Ascending aorta (tissue), 2 donors: ENCODE data around the gene HVCN1. TPM values are rescaled to one million over a fixed set of nuclear protein-coding genes. Genes with fewer than 3 reads are reported as not detected.
"Not testable (repeated sequence)": the region's sequence is repeated elsewhere in the genome, so short reads cannot be mapped to it uniquely, and the experiment has no call there.

Experiments
- DNase-seq, 2 donors: peaks; one replicate each; pipeline ENCODE4 v3.0.0-alpha.2; 2019; ENCODE audit warnings: low spot score in 2 of 2
- H3K27ac ChIP-seq, 2 donors: fragments of 200-600 bp; sonication (generic); one replicate each; pipeline ENCODE4 v1.5.1; 2016 to 2017; ENCODE audit warnings: mild to moderate bottlenecking in 1 of 2
- H3K27me3 ChIP-seq: fragments of 200-600 bp; sonication (generic); one replicate; pipeline ENCODE4 v1.5.1; 2017
- H3K36me3 ChIP-seq, 2 donors: fragments of 200-600 bp; sonication (generic); one replicate each; pipeline ENCODE4 v1.5.1; 2016
- H3K4me1 ChIP-seq, 2 donors: fragments of 200-600 bp; sonication (generic); one replicate each; pipeline ENCODE4 v1.5.1; 2016 to 2017; ENCODE audit warnings: mild to moderate bottlenecking in 1 of 2
- H3K4me3 ChIP-seq, 2 donors: fragments of 200-600 bp; sonication (generic); one replicate each; pipeline ENCODE4 v1.5.1; 2016 to 2017; ENCODE audit warnings: mild to moderate bottlenecking in 1 of 2
- H3K9me3 ChIP-seq, 2 donors: fragments of 200-600 bp; sonication (generic); one replicate each; pipeline ENCODE4 v1.5.1; 2016
- CTCF ChIP-seq, 3 experiments: fragments of 200-600 bp in 2 of 3; fragments of 450-650 bp in 1 of 3; sonication (generic) in 2 of 3; IDR thresholded peaks; one replicate each; pipeline ENCODE4 v1.5.1; 2016 to 2019; ENCODE audit warnings: antibody characterized with exemption in 3 of 3, mild to moderate bottlenecking in 1 of 3, moderate library complexity in 1 of 3
- intact Hi-C: fragments of 100-400 bp; cut with DNase I; formaldehyde crosslinking; loops from one replicate; pipeline ENCODE4 v1.15.1; 2023
- total RNA-seq: library from RNA; depleted of rRNA; stranded (reverse); fragments of >200 nt; gene quantifications from one replicate; pipeline ENCODE4 v1.1.0, GENCODE V29; 2016

Gene HVCN1
- total RNA-seq, 1 donor from 2014 or later = 1.3 TPM

GRCh38 chr12:110657747-110658146, 31.2 kb downstream of the HVCN1 start:
- Histone ChIP-seq H3K4me3 (no peak overlapping the region), H3K4me1 (no peaks in the 10 kb centered on the region), H3K9me3 (no peaks in the 10 kb centered on the region), H3K27me3 (no peaks in the 10 kb centered on the region), H3K36me3 (peaks cover 0 to 8% of the 10 kb centered on the region in 2 donors), H3K27ac (no peak overlapping the region)
- TF ChIP-seq CTCF (IDR thresholded peaks at IDR 0.05) = no peak
- no peak for DNase-seq
- intact Hi-C loops = no loop called here

DNA sequence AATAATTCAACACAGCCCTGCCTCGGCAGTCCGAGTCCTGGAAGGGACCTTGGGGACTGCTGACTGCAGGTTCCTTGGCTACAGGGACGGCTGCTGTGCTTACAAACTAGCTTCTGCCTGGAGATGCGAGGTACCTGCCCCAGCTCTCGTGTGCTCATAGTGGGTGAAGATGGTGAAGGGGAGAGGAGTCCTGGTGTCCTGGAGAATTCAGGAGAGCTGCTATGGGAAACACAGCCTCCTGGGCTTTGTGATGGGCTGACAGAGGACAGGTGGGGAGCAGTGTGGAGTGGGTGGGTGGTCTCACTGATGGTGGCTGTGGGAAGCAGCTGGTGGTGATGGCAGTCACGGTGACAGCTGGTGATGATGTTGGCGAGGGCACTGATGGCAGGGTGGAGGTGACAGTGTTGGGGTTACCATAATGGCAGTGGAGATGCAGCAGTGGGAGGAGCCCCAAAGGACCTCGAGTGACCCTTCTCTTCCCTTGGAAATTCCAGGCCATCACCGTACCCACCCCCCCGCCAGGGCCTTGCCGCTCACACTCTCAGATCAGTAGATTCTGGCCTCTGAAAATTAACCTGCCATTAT, 32.8 kb downstream of the HVCN1 start:
- Histone ChIP-seq H3K4me3 (no peak overlapping the region), H3K27ac (no peak overlapping the region), H3K4me1 (no peaks in the 10 kb centered on the region), H3K27me3 (no peaks in the 10 kb centered on the region), H3K36me3 (peaks cover 8 to 11% of the 10 kb centered on the region in 2 donors), H3K9me3 (no peaks in the 10 kb centered on the region)
- TF ChIP-seq CTCF (IDR thresholded peaks at IDR 0.05) = no peak
- intact Hi-C loops = no loop called here
- no peak for DNase-seq

DNA sequence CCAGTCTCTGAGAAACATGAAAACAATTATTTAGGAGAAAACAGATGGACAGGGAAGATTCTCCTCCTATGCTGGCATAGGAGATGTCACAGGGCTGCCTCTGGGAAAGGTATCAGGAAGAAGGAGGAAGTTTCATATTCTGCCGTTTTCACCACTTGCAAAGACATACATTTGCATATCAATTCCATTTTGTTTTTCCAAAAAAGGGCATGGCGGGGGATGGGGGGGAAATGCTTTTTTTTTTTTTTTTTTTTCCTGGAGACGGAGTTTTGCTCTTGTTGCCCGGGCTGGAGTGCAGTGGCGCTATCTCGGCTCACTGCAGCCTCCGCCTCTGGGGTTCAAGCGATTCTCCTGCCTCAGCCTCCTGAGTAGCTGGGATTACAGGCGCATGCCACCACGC, 34.7 kb downstream of the HVCN1 start:
- intact Hi-C loops, H3K27ac ChIP-seq, H3K9me3 ChIP-seq, DNase-seq, H3K4me3 ChIP-seq, H3K27me3 ChIP-seq, H3K4me1 ChIP-seq: not testable (repeated sequence)
- peaks cover 13 to 24% of the 10 kb centered on the region in 2 donors for H3K36me3 ChIP-seq

- Histone ChIP-seq H3K4me1 (no peaks in the 10 kb centered on the region), H3K36me3 (peaks cover 19 to 41% of the 10 kb centered on the region in 2 donors), H3K4me3 (no peak overlapping the region), H3K27ac (no peak overlapping the region), H3K27me3 (no peaks in the 10 kb centered on the region), H3K9me3 (no peaks in the 10 kb centered on the region)
- intact Hi-C loops = no loop called here
- TF ChIP-seq CTCF (IDR thresholded peaks at IDR 0.05) = no peak
- DNase-seq = no peak
These were observed 39.5 kb downstream of the HVCN1 start for GRCh38 chr12:110649341-110649847.

GRCh38 chr12:110647631-110648040, 41.3 kb downstream of the HVCN1 start:
- DNase-seq = no peak
- intact Hi-C loops = no loop called here
- TF ChIP-seq CTCF (IDR thresholded peaks at IDR 0.05) = no peak
- no peak overlapping the region for H3K4me3 ChIP-seq
- no peaks in the 10 kb centered on the region for H3K9me3 ChIP-seq
- no peaks in the 10 kb centered on the region for H3K4me1 ChIP-seq
- no peak overlapping the region for H3K27ac ChIP-seq
- H3K36me3 ChIP-seq = peaks cover 17 to 41% of the 10 kb centered on the region in 2 donors
- H3K27me3 ChIP-seq = no peaks in the 10 kb centered on the region

- intact Hi-C loops = no loop called here
- Histone ChIP-seq H3K4me3 (no peak overlapping the region), H3K36me3 (no peaks in the 10 kb centered on the region), H3K27ac (peak overlapping the region; percentile 23 to 50), H3K4me1 (peaks cover 0 to 3% of the 10 kb centered on the region in 2 donors), H3K27me3 (no peaks in the 10 kb centered on the region), H3K9me3 (no peaks in the 10 kb centered on the region)
- no peak for DNase-seq
- no peak for TF ChIP-seq CTCF (IDR thresholded peaks at IDR 0.05)
These were observed 47.4 kb downstream of the HVCN1 start for GRCh38 chr12:110641521-110641920.
